ENCODE data around the gene GRK4. TPM values are rescaled to one million over a fixed set of nuclear protein-coding genes. Genes with fewer than 3 reads are reported as not detected.

The GRK4 gene
- total and polyA plus RNA-seq, 2 donors (not counting 1 experiment from before 2014, with no cell fraction given), result 0.73 to 2.3 TPM

DNA sequence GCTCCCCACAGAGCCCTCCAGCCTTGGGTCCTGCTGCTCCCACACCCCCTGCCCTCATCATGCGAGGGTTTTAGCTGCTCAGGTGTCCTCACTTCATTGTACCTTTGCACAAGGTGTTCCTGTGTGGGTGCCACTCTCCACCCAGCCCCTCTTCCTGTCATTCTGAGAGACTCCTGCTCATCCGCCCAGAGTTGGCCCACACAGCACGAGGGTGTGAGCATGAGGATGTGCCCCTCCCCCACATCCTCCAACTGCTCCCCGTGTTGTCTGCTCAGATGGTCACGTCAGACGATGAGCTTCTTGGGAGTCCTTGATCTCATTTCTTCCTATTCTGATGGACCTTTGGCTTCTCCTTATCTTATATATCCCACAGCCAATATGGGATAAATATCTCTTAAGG, 57.8 kb downstream of the GRK4 start:
- Histone ChIP-seq H3K27me3 (replicated peaks in 1 of 4; ENCODE audit: control extremely low read depth in 1 of 4, control insufficient read depth in 3 of 4, insufficient read depth in 4 of 4, low read length in 3 of 4) (peaks cover 0 to 6% (median 2%) of the 10 kb centered on the region in 4 experiments), H3K9ac (ENCODE audit: low read length) (no peak overlapping the region), H3K4me3 (ENCODE audit: control extremely low read depth in 1 of 5, extremely low read depth in 1 of 5, insufficient read depth in 1 of 5, low read depth in 2 of 5, low read length in 4 of 5) (no peak overlapping the region), H3K4me2 (replicated peaks; ENCODE audit: low read depth, low read length, poor library complexity, severe bottlenecking) (no peak overlapping the region), H3K4me1 (ENCODE audit: control insufficient read depth in 2 of 2, insufficient read depth in 2 of 2, low read length in 2 of 2) (no peaks in the 10 kb centered on the region), H3K27ac (ENCODE audit: low read length in 2 of 2) (no peak overlapping the region), H4K20me1 (ENCODE audit: control insufficient read depth, insufficient read depth, low read length, poor library complexity, severe bottlenecking) (no peaks in the 10 kb centered on the region), H3K36me3 (replicated peaks in 1 of 2; ENCODE audit: control extremely low read depth in 1 of 2, control insufficient read depth in 1 of 2, extremely low read depth in 1 of 2, insufficient read depth in 2 of 2, low read length in 1 of 2) (no peaks in the 10 kb centered on the region), H3K79me2 (ENCODE audit: control insufficient read depth, insufficient read depth, low read length) (no peaks in the 10 kb centered on the region), H2AFZ (ENCODE audit: insufficient read depth, low read depth, low read length, poor library complexity, severe bottlenecking) (no peak overlapping the region), H3K9me3 (ENCODE audit: control extremely low read depth in 1 of 3, control insufficient read depth in 2 of 3, insufficient read depth in 1 of 3, low read length in 2 of 3) (peaks cover 0 to 11% (median 0%) of the 10 kb centered on the region in 3 donors)
- intact Hi-C loops (cut with micrococcal nuclease), result no loop called here
- no peak overlapping the region for H3K4me3 Mint-ChIP-seq
- 91% methylated on average over 4 of the region's 6 CpGs for WGBS (ENCODE audit: insufficient coverage)
- no peaks in the 10 kb centered on the region for H3K9me3 Mint-ChIP-seq (ENCODE audit: insufficient read depth)
- DNase-seq, result no peak
- CTCF ChIA-PET, result no interaction called here
- ATAC-seq (ENCODE audit: low read depth), result no peak
- TF ChIP-seq EZH2 (IDR thresholded peaks at IDR 0.05; ENCODE audit: borderline replicate concordance, insufficient read depth, low read depth, low read length, poor library complexity, severe bottlenecking), result no peak
- no peak for TF ChIP-seq CTCF (IDR thresholded peaks at IDR 0.05)
- POLR2A ChIA-PET, result no interaction called here
- peaks cover 21% of the 10 kb centered on the region for H3K27me3 Mint-ChIP-seq
- H3K4me1 Mint-ChIP-seq, result peaks cover 4% of the 10 kb centered on the region
- no peak overlapping the region for H3K27ac Mint-ChIP-seq

- no peaks in the 10 kb centered on the region for H3K9me3 Mint-ChIP-seq (ENCODE audit: insufficient read depth)
- peaks cover 0 to 11% (median 0%) of the 10 kb centered on the region in 3 donors for H3K9me3 ChIP-seq (ENCODE audit: control extremely low read depth in 1 of 3, control insufficient read depth in 2 of 3, insufficient read depth in 1 of 3, low read length in 2 of 3)
- TF ChIP-seq EZH2 (IDR thresholded peaks at IDR 0.05; ENCODE audit: borderline replicate concordance, insufficient read depth, low read depth, low read length, poor library complexity, severe bottlenecking), result no peak
- no peak for TF ChIP-seq CTCF (IDR thresholded peaks at IDR 0.05)
- no peak overlapping the region for H3K27ac ChIP-seq (ENCODE audit: low read length in 2 of 2)
- no peaks in the 10 kb centered on the region for H4K20me1 ChIP-seq (ENCODE audit: control insufficient read depth, insufficient read depth, low read length, poor library complexity, severe bottlenecking)
- no peaks in the 10 kb centered on the region for H3K79me2 ChIP-seq (ENCODE audit: control insufficient read depth, insufficient read depth, low read length)
- H3K4me3 Mint-ChIP-seq, result no peak overlapping the region
- H3K27me3 ChIP-seq (replicated peaks in 1 of 4; ENCODE audit: control extremely low read depth in 1 of 4, control insufficient read depth in 3 of 4, insufficient read depth in 4 of 4, low read length in 3 of 4), result peaks cover 0 to 6% (median 2%) of the 10 kb centered on the region in 4 experiments
- no peak overlapping the region for H3K9ac ChIP-seq (ENCODE audit: low read length)
- H3K4me1 Mint-ChIP-seq, result peaks cover 4% of the 10 kb centered on the region
- H3K4me1 ChIP-seq (ENCODE audit: control insufficient read depth in 2 of 2, insufficient read depth in 2 of 2, low read length in 2 of 2), result no peaks in the 10 kb centered on the region
- no peak for DNase-seq
- intact Hi-C loops (cut with micrococcal nuclease), result no loop called here
- ChIA-PET CTCF (no interaction called here), POLR2A (no interaction called here)
- no peak overlapping the region for H3K4me3 ChIP-seq (ENCODE audit: control extremely low read depth in 1 of 5, extremely low read depth in 1 of 5, insufficient read depth in 1 of 5, low read depth in 2 of 5, low read length in 4 of 5)
- H3K4me2 ChIP-seq (replicated peaks; ENCODE audit: low read depth, low read length, poor library complexity, severe bottlenecking), result no peak overlapping the region
- 72% methylated on average over 7 of the region's 8 CpGs for WGBS (ENCODE audit: insufficient coverage)
- H3K27ac Mint-ChIP-seq, result no peak overlapping the region
- H2AFZ ChIP-seq (ENCODE audit: insufficient read depth, low read depth, low read length, poor library complexity, severe bottlenecking), result no peak overlapping the region
- H3K27me3 Mint-ChIP-seq, result peaks cover 19% of the 10 kb centered on the region
- no peak for ATAC-seq (ENCODE audit: low read depth)
- no peaks in the 10 kb centered on the region for H3K36me3 ChIP-seq (replicated peaks in 1 of 2; ENCODE audit: control extremely low read depth in 1 of 2, control insufficient read depth in 1 of 2, extremely low read depth in 1 of 2, insufficient read depth in 2 of 2, low read length in 1 of 2)
These were observed 58.3 kb downstream of the GRK4 start for GRCh38 chr4:3021627-3022026.
